Measurements from ENCODE around the gene TFPI. TPM values are rescaled to one million over a fixed set of nuclear protein-coding genes. Genes with fewer than 3 reads are reported as not detected.
"Not testable (repeated sequence)": the region's sequence is repeated elsewhere in the genome, so short reads cannot be mapped to it uniquely, and the experiment has no call there.

Gene TFPI
- total and polyA plus RNA-seq, 4 donors = 72.9 to 131 (median 96.8) TPM

DNA sequence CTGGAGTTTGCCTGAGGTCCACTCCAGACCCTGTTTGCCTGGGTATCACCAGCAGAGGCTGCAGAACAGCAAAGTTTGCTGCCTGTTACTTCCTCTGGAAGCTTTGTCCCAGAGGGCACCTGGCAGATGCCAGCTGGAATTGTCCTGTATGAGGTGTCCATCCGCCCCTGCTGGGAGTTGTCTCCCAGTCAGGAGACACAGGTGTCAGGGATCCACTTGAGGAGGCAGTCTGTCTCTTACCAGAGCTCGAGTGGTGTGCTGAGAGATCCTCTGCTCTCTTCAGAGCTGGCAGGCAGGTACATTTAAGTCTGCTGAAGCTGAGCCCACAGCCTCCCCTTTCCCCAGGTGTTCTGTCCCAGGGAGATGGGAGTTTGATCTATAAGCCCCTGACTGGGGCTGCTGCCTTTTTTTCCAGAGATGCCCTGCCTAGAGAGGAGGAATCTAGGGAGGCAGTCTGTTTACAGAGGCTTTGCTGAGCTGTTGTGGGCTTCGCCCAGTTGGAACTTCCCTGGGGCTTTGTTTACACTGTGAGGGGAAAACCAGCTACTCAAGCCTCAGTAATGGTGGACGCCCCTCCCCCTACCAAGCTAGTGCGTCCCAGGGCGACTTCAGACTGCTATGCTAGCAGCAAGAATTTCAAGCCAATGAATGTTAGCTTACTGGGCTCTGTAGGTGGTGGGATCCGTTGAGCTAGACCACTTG lies 34.7 kb downstream of the TFPI start:
- peaks cover 6% of the 10 kb centered on the region for H3K9me3 ChIP-seq (ENCODE audit: control insufficient read depth, insufficient read depth, low read length)
- H3K4me3 ChIP-seq (ENCODE audit: low read depth, low read length) = no peak overlapping the region
- DNase-seq (ENCODE audit: low read depth in 4 of 6, low spot score in 6 of 6) = no peak
- H3K27ac ChIP-seq (ENCODE audit: low read depth, low read length) = no peak overlapping the region
- H3K4me1 ChIP-seq (ENCODE audit: control insufficient read depth, insufficient read depth, low read length) = no peaks in the 10 kb centered on the region
- peaks cover 8% of the 10 kb centered on the region for H3K36me3 ChIP-seq (ENCODE audit: control insufficient read depth, insufficient read depth, low read length)
- 70% methylated on average over 4 of the region's 7 CpGs for WGBS (ENCODE audit: insufficient coverage)
- H3K27me3 ChIP-seq (ENCODE audit: control insufficient read depth, insufficient read depth, low read length) = no peaks in the 10 kb centered on the region

DNA sequence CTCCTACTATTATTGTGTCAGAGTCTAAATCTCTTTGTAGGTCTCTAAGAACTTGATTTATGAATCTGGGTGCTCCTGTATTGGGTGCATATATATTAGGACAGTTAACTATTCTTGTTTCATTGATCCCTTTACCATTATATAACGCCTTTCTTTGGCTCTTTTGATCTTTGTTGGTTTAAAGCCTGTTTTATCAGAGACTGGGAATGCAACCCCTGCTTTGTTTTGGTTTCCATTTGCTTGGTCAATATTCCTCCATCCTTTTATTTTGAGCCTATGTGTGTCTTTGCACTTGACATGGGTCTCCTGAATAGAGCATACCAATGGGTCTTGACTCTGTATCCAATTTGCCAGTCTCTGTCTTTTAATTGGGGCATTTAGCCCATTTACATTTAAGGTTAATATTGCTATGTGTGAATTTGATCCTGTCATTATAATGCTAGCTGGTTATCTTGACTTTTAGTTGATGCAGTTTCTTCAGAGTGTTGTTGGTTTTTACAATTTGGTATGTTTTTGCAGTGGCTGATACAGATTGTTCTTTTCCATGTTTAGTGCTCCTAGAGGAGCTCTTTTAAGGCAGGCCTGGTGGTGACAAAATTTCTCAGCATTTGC lies 36.4 kb downstream of the TFPI start:
- not testable (repeated sequence) for DNase-seq (ENCODE audit: low read depth in 4 of 6, low spot score in 6 of 6); H3K4me3 ChIP-seq (ENCODE audit: low read depth, low read length); H3K4me1 ChIP-seq (ENCODE audit: control insufficient read depth, insufficient read depth, low read length); H3K36me3 ChIP-seq (ENCODE audit: control insufficient read depth, insufficient read depth, low read length); H3K9me3 ChIP-seq (ENCODE audit: control insufficient read depth, insufficient read depth, low read length); H3K27me3 ChIP-seq (ENCODE audit: control insufficient read depth, insufficient read depth, low read length); H3K27ac ChIP-seq (ENCODE audit: low read depth, low read length)
- no CpG with 5 or more reads among the region's 1 CpG for WGBS (ENCODE audit: insufficient coverage)

DNA sequence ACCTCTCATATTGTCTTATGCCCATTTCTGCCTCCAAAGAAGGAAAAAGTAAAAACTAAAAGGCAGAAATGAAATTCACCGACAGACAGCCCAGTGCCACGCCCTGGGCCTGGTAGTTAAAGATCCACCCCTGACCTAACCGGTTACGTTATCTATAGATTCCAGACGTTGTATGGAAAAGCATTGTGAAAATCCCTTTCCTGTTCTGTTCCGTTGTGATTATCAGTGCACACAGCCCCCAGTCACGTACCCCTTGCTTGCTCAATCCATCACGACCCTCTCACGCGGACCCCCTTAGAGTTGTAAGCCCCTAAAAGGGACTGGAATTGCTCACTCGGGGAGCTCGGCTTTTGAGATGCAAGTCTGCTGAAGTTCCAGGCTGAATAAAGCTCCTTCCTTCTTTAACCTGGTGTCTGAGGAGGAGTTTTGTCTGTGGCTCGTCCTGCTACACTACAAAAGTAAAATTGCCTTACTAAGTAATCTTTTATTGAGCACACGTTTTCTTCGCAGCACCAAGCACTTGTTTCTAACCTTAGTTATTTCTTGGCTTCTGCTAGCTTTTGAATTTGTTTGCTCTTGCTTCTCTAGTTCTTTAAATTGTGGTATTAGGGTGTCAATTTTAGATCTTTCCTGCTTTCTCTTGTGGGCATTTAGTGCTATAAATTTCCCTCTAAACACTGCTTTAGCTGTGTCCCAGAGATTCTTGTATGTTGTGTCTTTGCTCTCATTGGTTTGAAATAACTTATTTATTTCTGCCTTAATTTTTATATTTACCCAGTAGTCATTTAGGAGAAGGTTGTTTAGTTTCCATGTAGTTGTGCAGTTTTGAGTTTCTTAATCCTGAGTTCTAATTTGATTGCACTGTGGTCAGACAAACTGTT lies 37.4 kb downstream of the TFPI start:
- 93% methylated on average over 10 of the region's 15 CpGs for WGBS (ENCODE audit: insufficient coverage)
- not testable (repeated sequence) for H3K4me1 ChIP-seq (ENCODE audit: control insufficient read depth, insufficient read depth, low read length); H3K27ac ChIP-seq (ENCODE audit: low read depth, low read length); H3K27me3 ChIP-seq (ENCODE audit: control insufficient read depth, insufficient read depth, low read length); H3K36me3 ChIP-seq (ENCODE audit: control insufficient read depth, insufficient read depth, low read length); H3K9me3 ChIP-seq (ENCODE audit: control insufficient read depth, insufficient read depth, low read length); H3K4me3 ChIP-seq (ENCODE audit: low read depth, low read length); DNase-seq (ENCODE audit: low read depth in 4 of 6, low spot score in 6 of 6)

GRCh38 chr2:187514930-187515329 lies 39.3 kb downstream of the TFPI start:
- peaks cover 6% of the 10 kb centered on the region for H3K36me3 ChIP-seq (ENCODE audit: control insufficient read depth, insufficient read depth, low read length)
- H3K27me3 ChIP-seq (ENCODE audit: control insufficient read depth, insufficient read depth, low read length) = no peaks in the 10 kb centered on the region
- H3K4me1 ChIP-seq (ENCODE audit: control insufficient read depth, insufficient read depth, low read length) = no peaks in the 10 kb centered on the region
- WGBS (ENCODE audit: insufficient coverage) = no CpG with 5 or more reads among the region's 4 CpGs
- peaks cover 6% of the 10 kb centered on the region for H3K9me3 ChIP-seq (ENCODE audit: control insufficient read depth, insufficient read depth, low read length)
- H3K4me3 ChIP-seq (ENCODE audit: low read depth, low read length) = no peak overlapping the region
- H3K27ac ChIP-seq (ENCODE audit: low read depth, low read length) = no peak overlapping the region
- DNase-seq (ENCODE audit: low read depth in 4 of 6, low spot score in 6 of 6) = no peak

- not testable (repeated sequence) for H3K36me3 ChIP-seq (ENCODE audit: control insufficient read depth, insufficient read depth, low read length); H3K9me3 ChIP-seq (ENCODE audit: control insufficient read depth, insufficient read depth, low read length); H3K4me3 ChIP-seq (ENCODE audit: low read depth, low read length); H3K27ac ChIP-seq (ENCODE audit: low read depth, low read length); H3K27me3 ChIP-seq (ENCODE audit: control insufficient read depth, insufficient read depth, low read length); DNase-seq (ENCODE audit: low read depth in 4 of 6, low spot score in 6 of 6); H3K4me1 ChIP-seq (ENCODE audit: control insufficient read depth, insufficient read depth, low read length)
- WGBS (ENCODE audit: insufficient coverage) = 94% methylated on average over 6 of the region's 6 CpGs
Measured at GRCh38 chr2:187514235-187514829, 39.9 kb downstream of the TFPI start.

DNA sequence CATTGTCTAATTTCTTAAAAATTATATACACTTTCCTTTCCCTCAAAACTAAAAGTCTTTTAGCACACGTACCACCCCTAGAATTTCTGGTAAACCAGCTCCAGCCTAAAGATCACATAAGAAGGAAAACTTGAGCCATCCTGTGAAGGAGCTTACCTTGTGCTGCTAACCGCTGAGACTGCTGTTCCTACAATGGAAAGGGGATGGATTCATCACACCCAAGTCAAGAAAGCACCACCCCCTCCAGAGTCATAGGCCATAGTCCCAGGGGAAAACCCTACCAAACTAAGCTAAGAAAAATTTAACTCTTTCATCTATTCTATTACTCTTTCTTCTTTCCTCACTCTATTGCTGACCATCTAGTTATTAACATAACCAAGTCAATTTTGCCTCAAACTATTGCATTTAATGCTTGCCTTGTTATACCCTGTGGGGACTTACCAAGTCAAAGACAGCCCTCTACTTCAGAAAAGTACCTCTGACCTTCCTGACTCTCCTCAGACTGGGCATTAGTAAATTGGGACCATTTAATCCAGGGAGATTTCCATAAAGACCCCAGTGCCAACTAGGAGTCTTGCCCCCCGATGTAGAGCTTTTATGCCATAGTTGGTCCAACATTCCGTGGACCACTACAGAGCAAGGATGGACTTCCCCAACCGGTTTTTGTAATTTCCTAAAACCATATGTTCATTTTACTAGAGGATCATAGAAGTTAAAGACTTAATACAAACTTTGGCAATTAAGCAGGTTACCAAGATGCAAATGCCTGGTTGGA lies 40.6 kb downstream of the TFPI start:
- not testable (repeated sequence) for H3K9me3 ChIP-seq (ENCODE audit: control insufficient read depth, insufficient read depth, low read length); H3K4me3 ChIP-seq (ENCODE audit: low read depth, low read length); H3K36me3 ChIP-seq (ENCODE audit: control insufficient read depth, insufficient read depth, low read length); H3K4me1 ChIP-seq (ENCODE audit: control insufficient read depth, insufficient read depth, low read length); DNase-seq (ENCODE audit: low read depth in 4 of 6, low spot score in 6 of 6); H3K27ac ChIP-seq (ENCODE audit: low read depth, low read length); H3K27me3 ChIP-seq (ENCODE audit: control insufficient read depth, insufficient read depth, low read length)
- WGBS (ENCODE audit: insufficient coverage) = 100% methylated on average over 2 of the region's 5 CpGs

- Histone ChIP-seq H3K27me3 (ENCODE audit: control insufficient read depth, insufficient read depth, low read length) (no peaks in the 10 kb centered on the region), H3K4me1 (ENCODE audit: control insufficient read depth, insufficient read depth, low read length) (no peaks in the 10 kb centered on the region), H3K4me3 (ENCODE audit: low read depth, low read length) (no peak overlapping the region), H3K9me3 (ENCODE audit: control insufficient read depth, insufficient read depth, low read length) (no peaks in the 10 kb centered on the region), H3K27ac (ENCODE audit: low read depth, low read length) (no peak overlapping the region), H3K36me3 (ENCODE audit: control insufficient read depth, insufficient read depth, low read length) (no peaks in the 10 kb centered on the region)
- DNase-seq (ENCODE audit: low read depth in 4 of 6, low spot score in 6 of 6) = no peak
- WGBS (ENCODE audit: insufficient coverage) = 77% methylated on average over 6 of the region's 9 CpGs
Measured at GRCh38 chr2:187511356-187512315, 42.6 kb downstream of the TFPI start.

DNA sequence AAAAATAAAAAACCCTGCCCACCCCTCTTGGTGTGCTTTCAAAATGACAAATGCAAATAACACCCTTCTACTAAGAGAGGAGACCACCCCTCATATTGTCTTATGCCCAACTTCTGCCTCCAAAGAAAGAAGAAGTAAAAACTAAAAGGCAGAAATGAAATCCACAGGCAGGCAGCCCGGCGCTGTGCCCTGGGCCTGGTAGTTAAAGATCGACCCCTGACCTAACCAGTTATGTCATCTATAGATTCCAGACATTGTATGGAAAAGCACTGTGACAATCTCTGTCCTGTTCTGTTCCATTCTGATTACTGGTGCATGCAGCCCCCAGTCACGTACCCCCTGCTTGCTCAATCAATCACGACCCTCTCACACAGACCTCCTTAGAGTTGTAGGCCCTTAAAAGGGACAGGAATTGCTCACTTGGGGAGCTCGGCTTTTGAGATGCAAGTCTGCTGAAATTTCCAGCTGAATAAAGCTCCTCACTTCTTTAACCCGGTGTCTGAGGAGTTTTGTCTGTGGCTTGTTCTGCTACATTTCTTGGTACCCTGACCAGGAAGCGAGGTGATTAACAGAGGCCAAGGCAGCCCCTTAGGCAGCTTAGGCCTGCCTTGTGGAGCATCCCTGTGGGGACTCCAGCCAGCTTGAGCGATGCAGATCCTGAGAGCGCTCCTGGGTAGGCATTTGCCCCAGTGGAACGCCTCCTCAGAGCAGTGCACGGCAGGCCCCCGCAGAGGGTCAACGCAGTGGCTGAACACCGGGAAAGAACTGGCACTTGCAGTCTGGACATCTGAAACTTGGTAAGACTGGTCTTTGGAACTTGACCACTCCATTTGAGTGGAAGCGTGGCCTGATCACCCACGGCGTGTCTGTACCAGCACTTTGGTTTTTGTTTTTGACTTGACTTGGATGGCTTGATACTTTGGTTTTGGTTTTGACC lies 43.5 kb downstream of the TFPI start:
- not testable (repeated sequence) for DNase-seq (ENCODE audit: low read depth in 4 of 6, low spot score in 6 of 6); H3K36me3 ChIP-seq (ENCODE audit: control insufficient read depth, insufficient read depth, low read length); H3K9me3 ChIP-seq (ENCODE audit: control insufficient read depth, insufficient read depth, low read length); H3K27me3 ChIP-seq (ENCODE audit: control insufficient read depth, insufficient read depth, low read length); H3K27ac ChIP-seq (ENCODE audit: low read depth, low read length); H3K4me3 ChIP-seq (ENCODE audit: low read depth, low read length); H3K4me1 ChIP-seq (ENCODE audit: control insufficient read depth, insufficient read depth, low read length)
- 38% methylated on average over 16 of the region's 18 CpGs for WGBS (ENCODE audit: insufficient coverage)
